GM19372 (cell line): ENCODE data around the gene USP1.

Source experiments
- ATAC-seq: cut with Tn5 transposase; IDR thresholded peaks from one replicate; pipeline ENCODE4 v1.9.1; 2021; ENCODE audit warnings: mild to moderate bottlenecking, low read depth, moderate library complexity; ENCODE audit not compliant: unreplicated experiment

Gene USP1

GRCh38 chr1:62484824-62485468 is 48.1 kb downstream of the USP1 start:
- no peak for ATAC-seq

GRCh38 chr1:62487956-62488355 is 51.1 kb downstream of the USP1 start:
- no peak for ATAC-seq

GRCh38 chr1:62492521-62492920 is 55.7 kb downstream of the USP1 start:
- no peak for ATAC-seq

- ATAC-seq: no peak
These were observed 56.8 kb downstream of the USP1 start for GRCh38 chr1:62493656-62494055.

GRCh38 chr1:62494137-62494536 is 57.3 kb downstream of the USP1 start:
- ATAC-seq: no peak

GRCh38 chr1:62500210-62500609 is 63.4 kb downstream of the USP1 start:
- no peak for ATAC-seq
